Stimulated activated CD8-positive, alpha-beta memory T cell treated with anti-CD3 and anti-CD28 coated beads, Interleukin-15, amount 100 ng/mL, for 1 hour (primary cell): Measurements from ENCODE around the gene TEX29.

Experiments used
- DNase-seq: peaks from one replicate; pipeline ENCODE4 v3.0.0-alpha.2; 2020; ENCODE audit warnings: low read depth

The TEX29 gene

GRCh38 chr13:111322916-111323331, 2.5 kb downstream of the TEX29 start:
- DNase-seq, result no peak

- DNase-seq, result no peak
Measured at GRCh38 chr13:111323549-111323948, 3.1 kb downstream of the TEX29 start.

- DNase-seq, result no peak
Measured at GRCh38 chr13:111323950-111324651, 3.7 kb downstream of the TEX29 start.

GRCh38 chr13:111324736-111325135, 4.3 kb downstream of the TEX29 start:
- no peak for DNase-seq

- no peak for DNase-seq
Measured at GRCh38 chr13:111325146-111325890, 4.9 kb downstream of the TEX29 start.

GRCh38 chr13:111325941-111326620, 5.6 kb downstream of the TEX29 start:
- DNase-seq, result no peak

- DNase-seq, result no peak
Measured at GRCh38 chr13:111326621-111326965, 6.2 kb downstream of the TEX29 start.

GRCh38 chr13:111326981-111327642, 6.7 kb downstream of the TEX29 start:
- DNase-seq, result no peak

- DNase-seq, result no peak
Measured at GRCh38 chr13:111327730-111328573, 7.5 kb downstream of the TEX29 start.

- DNase-seq, result no peak
Measured at GRCh38 chr13:111328574-111329410, 8.3 kb downstream of the TEX29 start.

GRCh38 chr13:111329641-111330040, 9.2 kb downstream of the TEX29 start:
- DNase-seq, result no peak

GRCh38 chr13:111330066-111330610, 9.7 kb downstream of the TEX29 start:
- DNase-seq, result no peak

GRCh38 chr13:111335298-111335697, 14.9 kb downstream of the TEX29 start:
- DNase-seq, result no peak

GRCh38 chr13:111336666-111337065, 16.2 kb downstream of the TEX29 start:
- DNase-seq, result no peak

- DNase-seq, result no peak
Measured at GRCh38 chr13:111337206-111337605, 16.8 kb downstream of the TEX29 start.

GRCh38 chr13:111337741-111338140, 17.3 kb downstream of the TEX29 start:
- no peak for DNase-seq

GRCh38 chr13:111338841-111339240, 18.4 kb downstream of the TEX29 start:
- DNase-seq, result no peak

- DNase-seq, result no peak
Measured at GRCh38 chr13:111339366-111340143, 19.1 kb downstream of the TEX29 start.

GRCh38 chr13:111341886-111342285, 21.4 kb downstream of the TEX29 start:
- no peak for DNase-seq

GRCh38 chr13:111342721-111343120, 22.3 kb downstream of the TEX29 start:
- DNase-seq, result no peak
